Ascending aorta (tissue), 2 donors: Measurements from ENCODE around the gene APOA1. TPM values are rescaled to one million over a fixed set of nuclear protein-coding genes. Genes with fewer than 3 reads are reported as not detected.

Experiments used
- DNase-seq, 2 donors: peaks; one replicate each; pipeline ENCODE4 v3.0.0-alpha.2; 2019; ENCODE audit warnings: low spot score in 2 of 2
- H3K27ac ChIP-seq, 2 donors: fragments of 200-600 bp; sonication (generic); one replicate each; pipeline ENCODE4 v1.5.1; 2016 to 2017; ENCODE audit warnings: mild to moderate bottlenecking in 1 of 2
- H3K27me3 ChIP-seq: fragments of 200-600 bp; sonication (generic); one replicate; pipeline ENCODE4 v1.5.1; 2017
- H3K36me3 ChIP-seq, 2 donors: fragments of 200-600 bp; sonication (generic); one replicate each; pipeline ENCODE4 v1.5.1; 2016
- H3K4me1 ChIP-seq, 2 donors: fragments of 200-600 bp; sonication (generic); one replicate each; pipeline ENCODE4 v1.5.1; 2016 to 2017; ENCODE audit warnings: mild to moderate bottlenecking in 1 of 2
- H3K4me3 ChIP-seq, 2 donors: fragments of 200-600 bp; sonication (generic); one replicate each; pipeline ENCODE4 v1.5.1; 2016 to 2017; ENCODE audit warnings: mild to moderate bottlenecking in 1 of 2
- H3K9me3 ChIP-seq, 2 donors: fragments of 200-600 bp; sonication (generic); one replicate each; pipeline ENCODE4 v1.5.1; 2016
- intact Hi-C: fragments of 100-400 bp; cut with DNase I; formaldehyde crosslinking; loops from one replicate; pipeline ENCODE4 v1.15.1; 2023
- total RNA-seq: library from RNA; depleted of rRNA; stranded (reverse); fragments of >200 nt; gene quantifications from one replicate; pipeline ENCODE4 v1.1.0, GENCODE V29; 2016
- TF ChIP-seq, protein P1 (sequence below), 3 experiments: fragments of 200-600 bp in 2 of 3; fragments of 450-650 bp in 1 of 3; sonication (generic) in 2 of 3; IDR thresholded peaks; one replicate each; pipeline ENCODE4 v1.5.1; 2016 to 2019; ENCODE audit warnings: antibody characterized with exemption in 3 of 3, mild to moderate bottlenecking in 1 of 3, moderate library complexity in 1 of 3

APOA1 gene
- total RNA-seq, 1 donor from 2014 or later: 80.3 TPM

DNA sequence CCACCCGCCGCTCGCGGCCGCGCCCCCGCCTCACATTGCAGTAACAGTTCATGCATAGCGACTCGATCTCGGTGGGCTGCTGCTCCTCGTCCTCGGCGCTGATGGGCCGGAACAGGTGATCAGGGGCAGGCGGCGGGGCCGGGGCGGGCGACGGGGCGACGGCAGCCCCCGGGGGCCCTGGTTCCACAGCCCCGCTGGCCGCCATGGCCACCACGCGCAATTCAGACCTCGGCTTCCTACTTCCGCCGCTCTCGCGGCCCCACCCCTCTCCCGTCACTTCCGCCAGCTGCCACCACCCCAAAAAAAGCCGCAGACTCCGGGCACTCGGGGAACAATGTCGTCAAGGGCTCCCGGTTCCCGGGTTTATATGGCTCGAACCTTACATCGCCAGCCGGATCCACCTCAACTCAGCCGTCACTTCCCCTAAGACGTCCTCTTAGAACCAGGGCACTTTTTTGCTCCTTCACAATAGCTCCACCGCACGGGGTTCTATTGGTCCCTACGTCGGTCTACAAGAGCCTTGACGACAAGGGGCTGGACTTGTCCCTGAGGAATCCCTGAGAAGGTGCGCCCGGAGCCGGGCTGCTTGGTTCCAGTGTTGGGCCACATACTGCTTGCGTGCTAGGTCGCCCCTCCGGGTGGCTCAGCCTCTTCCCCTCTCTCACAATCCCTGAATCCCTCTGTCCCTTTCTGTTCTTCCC lies 49.5 kb downstream of the APOA1 start, which contains the start of gene ZPR1:
Gene ZPR1, minus strand, starts transcription at position 238 of the 701 bp plus-strand sequence. Its CDS starts 33 bp downstream, at position 205.
- H3K4me1 ChIP-seq: peaks cover 0 to 14% of the 10 kb centered on the region in 2 donors
- intact Hi-C loops: loop anchor here (1.0 to 5.0 kb wide), 4 partner anchors 15 to 539 kb away; partner anchors contain the start of gene CEP164
- DNase-seq: peak; percentile 46 to 91
- TF ChIP-seq, protein P1, sequence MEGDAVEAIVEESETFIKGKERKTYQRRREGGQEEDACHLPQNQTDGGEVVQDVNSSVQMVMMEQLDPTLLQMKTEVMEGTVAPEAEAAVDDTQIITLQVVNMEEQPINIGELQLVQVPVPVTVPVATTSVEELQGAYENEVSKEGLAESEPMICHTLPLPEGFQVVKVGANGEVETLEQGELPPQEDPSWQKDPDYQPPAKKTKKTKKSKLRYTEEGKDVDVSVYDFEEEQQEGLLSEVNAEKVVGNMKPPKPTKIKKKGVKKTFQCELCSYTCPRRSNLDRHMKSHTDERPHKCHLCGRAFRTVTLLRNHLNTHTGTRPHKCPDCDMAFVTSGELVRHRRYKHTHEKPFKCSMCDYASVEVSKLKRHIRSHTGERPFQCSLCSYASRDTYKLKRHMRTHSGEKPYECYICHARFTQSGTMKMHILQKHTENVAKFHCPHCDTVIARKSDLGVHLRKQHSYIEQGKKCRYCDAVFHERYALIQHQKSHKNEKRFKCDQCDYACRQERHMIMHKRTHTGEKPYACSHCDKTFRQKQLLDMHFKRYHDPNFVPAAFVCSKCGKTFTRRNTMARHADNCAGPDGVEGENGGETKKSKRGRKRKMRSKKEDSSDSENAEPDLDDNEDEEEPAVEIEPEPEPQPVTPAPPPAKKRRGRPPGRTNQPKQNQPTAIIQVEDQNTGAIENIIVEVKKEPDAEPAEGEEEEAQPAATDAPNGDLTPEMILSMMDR (IDR thresholded peaks at IDR 0.05): no peak
- no peaks in the 10 kb centered on the region for H3K27me3 ChIP-seq
- peaks cover 29 to 38% of the 10 kb centered on the region in 2 donors for H3K36me3 ChIP-seq
- H3K9me3 ChIP-seq: no peaks in the 10 kb centered on the region
- peak within 1 kb of the TSS; percentile 92 to 93 for H3K4me3 ChIP-seq
- peak within 1 kb of the TSS; percentile 77 to 90 for H3K27ac ChIP-seq

DNA sequence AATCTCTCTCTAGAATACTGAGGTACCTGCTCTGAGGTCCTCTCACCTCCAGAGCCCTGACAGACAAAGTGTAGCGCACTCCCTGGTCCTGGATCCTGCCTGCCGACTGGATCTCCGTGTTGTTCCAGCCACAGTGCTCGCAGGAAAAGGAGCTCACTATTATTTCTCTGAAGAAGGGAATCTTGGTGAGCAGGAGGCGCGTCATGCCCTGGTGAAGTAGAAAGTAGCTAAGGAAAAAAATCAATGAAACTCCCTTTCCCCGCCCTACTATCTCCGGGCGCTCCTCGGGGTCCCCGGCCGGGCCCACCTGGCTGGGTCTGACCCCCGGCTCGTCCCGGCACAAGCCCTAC lies 50.0 kb downstream of the APOA1 start:
- Histone ChIP-seq H3K4me1 (peaks cover 0 to 14% of the 10 kb centered on the region in 2 donors), H3K27ac (peak overlapping the region; percentile 77 to 90), H3K27me3 (no peaks in the 10 kb centered on the region), H3K36me3 (peaks cover 34 to 43% of the 10 kb centered on the region in 2 donors), H3K9me3 (no peaks in the 10 kb centered on the region), H3K4me3 (peak overlapping the region; percentile 92 to 93)
- no peak for DNase-seq
- TF ChIP-seq, protein P1 (IDR thresholded peaks at IDR 0.05): no peak
- intact Hi-C loops: loop anchor here (5.0 kb wide), 1 partner anchor 540 kb away; the partner anchor contains the start of gene CEP164

- no peaks in the 10 kb centered on the region for H3K9me3 ChIP-seq
- H3K27me3 ChIP-seq: no peaks in the 10 kb centered on the region
- intact Hi-C loops: loop anchor here (5.0 kb wide), 1 partner anchor 540 kb away; the partner anchor contains the start of gene CEP164
- peak overlapping the region; percentile 92 to 93 for H3K4me3 ChIP-seq
- no peak for DNase-seq
- no peak overlapping the region for H3K27ac ChIP-seq
- peaks cover 0 to 14% of the 10 kb centered on the region in 2 donors for H3K4me1 ChIP-seq
- peaks cover 38 to 48% of the 10 kb centered on the region in 2 donors for H3K36me3 ChIP-seq
- TF ChIP-seq, protein P1 (IDR thresholded peaks at IDR 0.05): no peak
Measured at GRCh38 chr11:116786966-116787365, 50.5 kb downstream of the APOA1 start.

GRCh38 chr11:116786326-116786725 lies 51.1 kb downstream of the APOA1 start:
- peaks cover 45 to 54% of the 10 kb centered on the region in 2 donors for H3K36me3 ChIP-seq
- intact Hi-C loops: loop anchor here (5.0 kb wide), 1 partner anchor 541 kb away; the partner anchor contains the start of gene CEP164
- peak overlapping the region; percentile 92 to 93 for H3K4me3 ChIP-seq
- DNase-seq: no peak
- TF ChIP-seq, protein P1 (IDR thresholded peaks at IDR 0.05): no peak
- no peaks in the 10 kb centered on the region for H3K27me3 ChIP-seq
- H3K27ac ChIP-seq: no peak overlapping the region
- H3K9me3 ChIP-seq: no peaks in the 10 kb centered on the region
- peaks cover 0 to 12% of the 10 kb centered on the region in 2 donors for H3K4me1 ChIP-seq

Other genes with a start within 250 kb of the APOA1 start
- gene BUD13, start 64.6 kb downstream of the APOA1 start, total RNA-seq: 23.9 TPM
- 171 TPM for gene ZPR1, start 49.6 kb downstream of the APOA1 start, total RNA-seq
- gene APOA5, start 45.7 kb downstream of the APOA1 start, total RNA-seq: not detected
- 14.3 TPM for gene APOA4, start 14.3 kb downstream of the APOA1 start, total RNA-seq
- 83.1 TPM for gene APOC3, start 7.7 kb downstream of the APOA1 start, total RNA-seq